Peyer's patch (tissue), 4 donors: ENCODE results near the gene CAMP.

Experiments
- CTCF ChIP-seq, 6 experiments: fragments of 450-650 bp in 4 of 6; fragments of 200-600 bp in 2 of 6; sonication (generic) in 1 of 6; IDR thresholded peaks; one replicate each; pipeline ENCODE4 v1.5.1; 2017 to 2019; ENCODE audit warnings: antibody characterized with exemption in 6 of 6, mild to moderate bottlenecking in 3 of 6, moderate library complexity in 1 of 6
- POLR2A ChIP-seq, 2 donors: fragments of 450-650 bp; IDR thresholded peaks; one replicate each; pipeline ENCODE4 v1.5.1; 2017; ENCODE audit warnings: antibody characterized with exemption in 2 of 2, mild to moderate bottlenecking in 2 of 2, moderate library complexity in 2 of 2

- no peak for TF ChIP-seq CTCF (IDR thresholded peaks at IDR 0.05)
- TF ChIP-seq POLR2A (IDR thresholded peaks at IDR 0.05), result no peak
Measured at GRCh38 chr3:48233542-48233941, 10.2 kb downstream of the CAMP start.
